OCI-LY3 (cell line): ENCODE data around the gene UQCC2.

Experiments used
- H2AFZ ChIP-seq: fragments of 200-600, 300-600 bp; shearing (Covaris generic); 2 replicates; pipeline ENCODE4 v1.6.0; 2014; ENCODE audit warnings: antibody characterized with exemption, low read depth, low read length
- H3K27ac ChIP-seq: fragments of 200-600, 300-600 bp; sonication (generic); 2 replicates; pipeline ENCODE4 v1.5.1; 2014; ENCODE audit warnings: mild to moderate bottlenecking, low read length, moderate library complexity, mixed read lengths
- H3K27me3 ChIP-seq: fragments of 200-600, 300-600 bp; sonication (generic); 2 replicates; pipeline ENCODE4 v1.6.1; 2014; ENCODE audit warnings: low read depth, low read length, mixed read lengths
- H3K36me3 ChIP-seq: fragments of 200-600, 300-600 bp; sonication (generic); replicated peaks from 2 replicates; pipeline ENCODE3; 2014; ENCODE audit warnings: low read depth, low read length, mixed read lengths
- H3K4me1 ChIP-seq: fragments of 300-600, 200-600 bp; sonication (generic); 2 replicates; pipeline ENCODE4 v1.6.1; 2014; ENCODE audit warnings: low read length, mixed read lengths
- H3K4me2 ChIP-seq: fragments of 200-600, 300-600 bp; sonication (generic); 2 replicates; pipeline ENCODE4 v1.6.1; 2014; ENCODE audit warnings: low read length, mixed read lengths
- H3K4me3 ChIP-seq: fragments of 300-600, 200-600 bp; sonication (generic); 2 replicates; pipeline ENCODE4 v1.5.1; 2014; ENCODE audit warnings: antibody characterized with exemption, mild to moderate bottlenecking, low read length, moderate library complexity
- H3K79me2 ChIP-seq: fragments of 300-600, 200-600 bp; shearing (Covaris generic); 2 replicates; pipeline ENCODE4 v1.6.1; 2014; ENCODE audit warnings: mild to moderate bottlenecking, low read length, mixed read lengths
- H3K9ac ChIP-seq: fragments of 300-600, 200-600 bp; shearing (Covaris generic); 2 replicates; pipeline ENCODE4 v1.6.0; 2014; ENCODE audit warnings: mild to moderate bottlenecking, low read length, moderate library complexity
- H3K9me3 ChIP-seq: fragments of 200-600, 300-600 bp; shearing (Covaris generic); 2 replicates; pipeline ENCODE4 v1.6.1; 2014; ENCODE audit warnings: low read length, mixed read lengths; ENCODE audit not compliant: insufficient read depth
- H4K20me1 ChIP-seq: fragments of 200-600, 300-600 bp; sonication (generic); 2 replicates; pipeline ENCODE4 v1.6.1; 2016; ENCODE audit warnings: low read length, mixed read lengths; ENCODE audit not compliant: insufficient read depth
- EZH2phosphoT487 ChIP-seq: fragments of 200-600 bp; shearing (Covaris generic); IDR thresholded peaks from 2 replicates; pipeline ENCODE4 v1.6.1; 2018; ENCODE audit warnings: antibody characterized with exemption, mixed run types, low read depth
- TF ChIP-seq, protein P1 (sequence below): fragments of 200-600, 300-600 bp; sonication (generic); IDR thresholded peaks from 2 replicates; pipeline ENCODE4 v1.5.1; 2014; ENCODE audit warnings: antibody characterized with exemption, low read length, low read depth

The UQCC2 gene

DNA sequence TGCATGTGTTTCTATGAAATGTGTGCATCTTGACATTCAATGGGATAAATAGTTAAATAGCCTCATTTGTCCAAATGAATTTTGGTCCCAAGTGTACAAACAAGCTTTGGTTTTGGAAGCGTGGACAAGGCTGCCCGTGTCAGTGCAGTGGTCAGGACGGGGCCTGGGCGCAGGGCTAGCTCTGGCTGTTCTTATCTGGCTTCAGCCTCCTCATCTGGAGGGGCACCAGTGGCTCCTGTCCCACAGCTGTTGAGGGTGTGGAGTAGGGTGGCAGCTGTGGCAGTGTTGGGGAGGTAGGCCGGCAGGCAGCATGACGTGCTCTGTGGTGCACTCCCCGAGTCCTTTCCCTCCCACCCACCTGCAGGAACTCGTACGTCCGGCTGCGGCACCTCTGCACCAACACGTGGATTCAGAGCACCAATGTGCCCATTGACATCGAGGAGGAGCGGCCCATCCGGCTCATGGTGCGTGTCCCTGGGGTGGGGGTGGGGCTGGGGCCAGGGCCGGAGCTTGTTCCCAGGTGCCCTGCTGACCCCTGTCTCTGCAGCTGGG is 46.9 kb downstream of the UQCC2 start:
- TF ChIP-seq EZH2phosphoT487 = no peak
- TF ChIP-seq, protein P1, sequence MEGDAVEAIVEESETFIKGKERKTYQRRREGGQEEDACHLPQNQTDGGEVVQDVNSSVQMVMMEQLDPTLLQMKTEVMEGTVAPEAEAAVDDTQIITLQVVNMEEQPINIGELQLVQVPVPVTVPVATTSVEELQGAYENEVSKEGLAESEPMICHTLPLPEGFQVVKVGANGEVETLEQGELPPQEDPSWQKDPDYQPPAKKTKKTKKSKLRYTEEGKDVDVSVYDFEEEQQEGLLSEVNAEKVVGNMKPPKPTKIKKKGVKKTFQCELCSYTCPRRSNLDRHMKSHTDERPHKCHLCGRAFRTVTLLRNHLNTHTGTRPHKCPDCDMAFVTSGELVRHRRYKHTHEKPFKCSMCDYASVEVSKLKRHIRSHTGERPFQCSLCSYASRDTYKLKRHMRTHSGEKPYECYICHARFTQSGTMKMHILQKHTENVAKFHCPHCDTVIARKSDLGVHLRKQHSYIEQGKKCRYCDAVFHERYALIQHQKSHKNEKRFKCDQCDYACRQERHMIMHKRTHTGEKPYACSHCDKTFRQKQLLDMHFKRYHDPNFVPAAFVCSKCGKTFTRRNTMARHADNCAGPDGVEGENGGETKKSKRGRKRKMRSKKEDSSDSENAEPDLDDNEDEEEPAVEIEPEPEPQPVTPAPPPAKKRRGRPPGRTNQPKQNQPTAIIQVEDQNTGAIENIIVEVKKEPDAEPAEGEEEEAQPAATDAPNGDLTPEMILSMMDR = no peak

DNA sequence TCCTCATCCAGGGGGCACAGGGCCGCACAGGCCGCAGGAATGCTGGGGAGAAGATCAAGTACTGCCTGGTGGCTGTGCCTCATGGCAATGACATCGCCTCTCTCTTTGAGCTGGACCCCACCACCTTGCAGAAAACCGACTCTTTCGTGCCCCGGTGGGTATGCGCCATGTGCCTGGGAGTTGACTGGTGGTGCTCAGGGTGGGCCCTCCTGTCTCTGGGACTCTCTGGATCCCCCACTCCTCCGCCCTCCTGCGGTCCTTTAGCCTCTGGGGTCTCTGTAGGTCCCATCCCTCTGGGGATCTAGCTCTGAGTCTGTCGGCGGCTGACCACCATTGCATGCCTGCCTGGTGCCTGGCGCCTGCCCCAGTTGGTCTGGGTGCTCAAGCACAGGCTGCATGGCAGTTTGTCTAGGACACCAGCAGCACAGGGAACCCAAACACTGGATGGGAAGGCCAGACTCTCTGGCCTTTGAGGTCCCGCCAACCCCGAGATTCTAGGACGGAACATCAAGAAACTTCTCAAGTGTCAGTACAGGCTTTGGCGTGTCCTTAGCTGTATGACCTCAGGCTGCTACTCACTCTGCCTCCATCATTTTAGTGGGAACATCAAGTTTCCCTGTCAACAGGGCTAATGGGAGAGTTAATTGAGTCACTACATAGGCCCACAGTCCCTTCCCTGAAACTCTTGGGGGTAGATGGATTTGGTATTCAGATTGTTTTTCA is 47.6 kb downstream of the UQCC2 start:
- no peaks in the 10 kb centered on the region for H3K4me1 ChIP-seq
- no peak overlapping the region for H3K9ac ChIP-seq
- H3K27ac ChIP-seq = no peak overlapping the region
- TF ChIP-seq EZH2phosphoT487 = no peak
- TF ChIP-seq, protein P1 = no peak
- no peaks in the 10 kb centered on the region for H3K9me3 ChIP-seq
- no peaks in the 10 kb centered on the region for H3K27me3 ChIP-seq
- H3K4me2 ChIP-seq = no peak overlapping the region
- H3K4me3 ChIP-seq = no peak overlapping the region
- no peaks in the 10 kb centered on the region for H4K20me1 ChIP-seq
- H3K79me2 ChIP-seq = no peaks in the 10 kb centered on the region
- no peak overlapping the region for H2AFZ ChIP-seq
- H3K36me3 ChIP-seq = no peaks in the 10 kb centered on the region

More for the DNA sequence above, 46.9 kb downstream of the UQCC2 start:
- no peaks in the 10 kb centered on the region for H3K36me3 ChIP-seq
- no peak overlapping the region for H3K4me2 ChIP-seq
- no peaks in the 10 kb centered on the region for H3K27me3 ChIP-seq
- H3K9me3 ChIP-seq = no peaks in the 10 kb centered on the region
- H2AFZ ChIP-seq = no peak overlapping the region
- no peaks in the 10 kb centered on the region for H4K20me1 ChIP-seq
- H3K79me2 ChIP-seq = no peaks in the 10 kb centered on the region
- no peak overlapping the region for H3K9ac ChIP-seq
- no peaks in the 10 kb centered on the region for H3K4me1 ChIP-seq
- H3K4me3 ChIP-seq = no peak overlapping the region
- no peak overlapping the region for H3K27ac ChIP-seq

DNA sequence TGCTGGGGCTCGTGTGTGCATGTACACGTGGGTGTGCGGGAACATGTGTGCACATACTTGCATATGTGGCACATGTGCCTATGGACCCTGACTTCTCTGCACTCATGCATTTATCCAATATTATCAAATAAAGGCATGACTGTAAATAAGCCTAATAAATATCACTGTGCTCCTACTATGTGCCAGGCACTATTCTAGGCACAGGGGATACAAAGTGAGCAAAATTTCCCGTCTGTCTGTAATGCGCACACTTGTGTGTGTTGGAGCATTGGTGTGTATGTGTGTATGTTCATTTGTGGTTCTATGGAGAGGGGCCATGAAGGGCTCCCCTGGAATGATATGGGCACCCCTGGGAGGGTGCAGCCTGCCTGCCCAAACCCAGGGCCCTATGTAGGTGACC is 48.5 kb downstream of the UQCC2 start:
- Histone ChIP-seq H3K27ac (no peak overlapping the region), H4K20me1 (no peaks in the 10 kb centered on the region), H3K4me3 (no peak overlapping the region), H3K9ac (no peak overlapping the region), H3K27me3 (no peaks in the 10 kb centered on the region), H2AFZ (no peak overlapping the region), H3K4me2 (no peak overlapping the region), H3K79me2 (no peaks in the 10 kb centered on the region), H3K36me3 (no peaks in the 10 kb centered on the region), H3K9me3 (no peaks in the 10 kb centered on the region), H3K4me1 (no peaks in the 10 kb centered on the region)
- TF ChIP-seq, protein P1 = no peak
- TF ChIP-seq EZH2phosphoT487 = no peak

DNA sequence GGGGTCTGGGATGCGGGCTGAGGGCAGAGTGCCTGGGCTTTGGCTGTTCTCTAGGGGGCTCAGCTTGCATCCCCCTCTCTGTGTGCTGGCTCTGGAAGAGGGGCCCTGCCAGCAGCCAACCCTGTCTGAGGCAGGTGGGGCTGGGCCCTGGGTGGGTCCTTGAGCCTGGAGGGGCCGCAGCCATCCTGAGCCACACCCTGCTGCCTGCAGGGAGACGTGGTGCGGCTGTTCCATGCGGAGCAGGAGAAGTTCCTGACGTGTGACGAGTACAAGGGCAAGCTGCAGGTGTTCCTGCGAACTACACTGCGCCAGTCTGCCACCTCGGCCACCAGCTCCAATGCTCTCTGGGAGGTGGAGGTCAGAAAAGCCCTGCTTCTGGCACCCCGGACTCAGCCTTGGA is 49.2 kb downstream of the UQCC2 start:
- no peaks in the 10 kb centered on the region for H3K36me3 ChIP-seq
- no peak overlapping the region for H3K27ac ChIP-seq

More for the DNA sequence above, 49.2 kb downstream of the UQCC2 start:
- Histone ChIP-seq H3K79me2 (no peaks in the 10 kb centered on the region), H3K4me2 (no peak overlapping the region), H3K9ac (no peak overlapping the region), H3K27me3 (no peaks in the 10 kb centered on the region), H3K4me3 (no peak overlapping the region), H2AFZ (no peak overlapping the region), H3K4me1 (no peaks in the 10 kb centered on the region), H4K20me1 (no peaks in the 10 kb centered on the region), H3K9me3 (no peaks in the 10 kb centered on the region)
- TF ChIP-seq, protein P1 = no peak
- TF ChIP-seq EZH2phosphoT487 = no peak
